Bone marrow (tissue), 2 donors: ENCODE data around the gene GAS6.
"Not testable (repeated sequence)": the region's sequence is repeated elsewhere in the genome, so short reads cannot be mapped to it uniquely, and the experiment has no call there.

ENCODE experiments used
- DNase-seq, 2 donors: peaks; one replicate each; lab custom pipeline; 2025; lab: John Stamatoyannopoulos, UW

The GAS6 gene

DNA sequence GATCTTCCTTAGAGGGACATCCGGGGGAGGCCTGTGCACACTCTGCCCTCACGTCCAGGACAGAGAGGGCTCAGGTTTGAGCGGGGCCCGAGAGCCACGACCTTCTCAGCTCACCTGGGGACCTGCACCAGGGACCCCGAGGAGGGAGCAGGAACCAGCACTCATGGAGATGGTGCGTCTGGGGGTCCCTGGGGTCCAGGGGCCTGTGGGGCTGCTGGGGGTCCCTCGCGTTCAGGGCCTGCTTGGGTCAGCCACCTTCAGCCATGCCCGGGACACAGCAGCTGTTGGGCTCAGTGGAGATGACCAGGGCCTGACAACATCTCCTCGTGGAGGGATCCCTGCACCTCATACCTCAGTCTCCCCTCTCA, 57.8 kb downstream of the GAS6 start:
- no peak for DNase-seq

- DNase-seq, result no peak
These were observed 58.3 kb downstream of the GAS6 start for GRCh38 chr13:113805431-113806103.

GRCh38 chr13:113804703-113805430, 59.0 kb downstream of the GAS6 start:
- DNase-seq, result no peak

DNA sequence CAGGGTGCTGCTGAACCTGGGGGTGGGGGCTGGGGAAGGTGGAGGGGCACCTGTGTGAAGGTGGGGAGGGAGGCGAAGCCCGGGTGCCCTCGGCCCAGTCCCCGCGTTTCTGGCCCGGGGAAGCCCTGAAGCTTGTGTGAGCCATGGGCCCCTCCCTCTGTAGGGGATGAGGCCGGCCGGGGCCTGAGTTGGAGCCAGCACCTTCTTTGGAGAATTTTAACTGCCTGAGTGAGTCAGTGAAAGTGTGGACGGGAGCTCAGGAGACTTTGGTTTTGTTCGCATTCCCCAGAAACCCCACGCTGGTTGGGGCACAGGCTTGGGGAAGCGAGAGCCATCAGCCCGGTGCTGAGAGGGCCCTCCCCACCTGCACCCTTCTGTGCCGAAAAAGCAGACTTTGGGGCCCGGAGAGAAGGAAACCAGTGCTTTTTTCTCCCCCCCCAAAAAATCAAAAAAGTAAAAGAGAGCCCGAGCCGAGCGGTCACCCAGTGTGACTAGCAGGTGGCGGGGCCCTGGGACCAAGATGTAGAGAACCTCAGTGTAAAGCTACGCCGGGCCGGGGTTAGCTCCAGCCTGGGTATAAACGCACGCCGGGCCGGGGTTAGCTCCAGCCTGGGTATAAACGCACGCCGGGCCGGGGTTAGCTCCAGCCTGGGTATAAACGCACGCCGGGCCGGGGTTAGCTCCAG, 59.7 kb downstream of the GAS6 start:
- DNase-seq, result no peak

DNA sequence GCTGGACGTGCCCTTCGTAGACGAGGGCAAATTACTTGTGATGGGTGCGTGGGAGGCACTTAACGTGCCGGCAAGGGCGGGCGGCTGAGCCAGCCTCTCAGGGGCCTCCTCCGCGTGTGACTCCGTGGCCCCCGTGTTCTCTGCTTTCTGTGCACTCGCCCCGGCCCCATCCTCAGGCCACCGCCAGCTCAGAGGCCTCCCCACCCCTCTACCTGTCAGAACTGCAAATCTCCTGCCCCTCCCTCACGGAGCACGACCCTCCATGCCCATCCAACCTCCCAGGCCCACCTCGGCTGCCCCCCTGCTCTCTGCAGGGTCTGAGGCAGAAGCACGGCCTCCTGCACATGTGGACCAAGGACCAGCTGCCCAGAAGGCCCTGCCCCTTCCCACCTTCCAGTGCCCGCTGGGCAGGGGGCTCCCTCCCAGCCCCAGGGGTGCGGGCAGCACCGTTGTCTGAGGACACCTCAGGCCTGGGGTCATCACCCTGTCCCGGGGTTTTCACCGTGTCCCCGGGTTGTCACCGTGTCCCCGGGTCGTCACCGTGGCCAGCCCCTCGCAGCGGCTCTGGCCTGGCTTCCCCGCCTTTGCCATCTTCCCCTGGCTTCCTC, 60.4 kb downstream of the GAS6 start:
- DNase-seq, result no peak

- DNase-seq, result no peak
These were observed 61.1 kb downstream of the GAS6 start for GRCh38 chr13:113802761-113803160.

DNA sequence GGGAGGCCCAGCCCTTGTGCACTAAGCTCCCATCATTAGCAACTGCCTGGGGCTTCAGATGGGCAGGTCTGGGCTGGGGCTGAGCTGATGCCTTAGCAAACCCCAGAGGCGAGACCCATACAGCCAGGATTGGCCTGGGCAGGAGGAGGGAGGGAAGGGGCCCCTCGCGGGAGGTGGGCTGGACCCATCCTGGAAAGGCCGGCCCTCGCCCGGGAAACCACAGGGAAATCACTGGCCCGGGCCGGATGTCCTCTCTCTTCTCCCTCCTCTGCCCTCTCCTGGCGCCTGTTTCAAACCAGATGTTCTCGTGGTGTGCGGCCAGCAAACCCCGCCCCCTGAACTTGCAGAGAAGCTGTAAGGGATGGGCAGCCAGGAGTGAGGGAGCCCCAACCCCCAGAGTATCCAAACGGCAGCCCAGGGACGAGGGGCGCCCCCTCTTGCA, 61.8 kb downstream of the GAS6 start:
- DNase-seq, result no peak

GRCh38 chr13:113801289-113801961, 62.5 kb downstream of the GAS6 start:
- no peak for DNase-seq

- DNase-seq, result no peak
These were observed 63.3 kb downstream of the GAS6 start for GRCh38 chr13:113800576-113800926.

DNA sequence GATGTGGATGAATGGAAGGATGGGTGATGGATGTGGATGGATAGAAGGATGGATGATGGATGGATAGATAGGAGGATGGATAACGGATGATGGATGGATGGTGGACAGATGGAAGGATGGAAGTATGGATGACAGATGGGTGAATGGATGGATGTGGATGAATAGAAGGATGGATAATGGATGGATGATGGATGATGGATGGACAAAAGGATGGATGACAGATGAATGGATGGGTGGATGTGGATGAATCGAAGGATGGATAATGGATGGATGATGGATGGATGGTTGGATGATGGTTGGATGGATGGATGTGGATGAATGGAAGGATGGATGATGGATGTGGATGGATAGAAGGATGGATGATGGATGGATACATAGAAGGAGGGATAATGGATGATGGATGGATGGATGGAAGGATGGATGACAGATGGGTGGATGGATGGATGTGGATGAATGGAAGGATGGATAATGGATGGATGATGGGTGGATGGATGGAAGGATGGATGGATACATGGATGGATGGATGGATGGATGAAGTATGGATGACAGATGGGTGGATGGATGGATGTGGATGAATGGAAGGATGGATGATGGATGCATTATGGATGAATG, 65.6 kb downstream of the GAS6 start:
- no peak for DNase-seq

GRCh38 chr13:113796964-113797676, 66.8 kb downstream of the GAS6 start:
- no peak for DNase-seq

DNA sequence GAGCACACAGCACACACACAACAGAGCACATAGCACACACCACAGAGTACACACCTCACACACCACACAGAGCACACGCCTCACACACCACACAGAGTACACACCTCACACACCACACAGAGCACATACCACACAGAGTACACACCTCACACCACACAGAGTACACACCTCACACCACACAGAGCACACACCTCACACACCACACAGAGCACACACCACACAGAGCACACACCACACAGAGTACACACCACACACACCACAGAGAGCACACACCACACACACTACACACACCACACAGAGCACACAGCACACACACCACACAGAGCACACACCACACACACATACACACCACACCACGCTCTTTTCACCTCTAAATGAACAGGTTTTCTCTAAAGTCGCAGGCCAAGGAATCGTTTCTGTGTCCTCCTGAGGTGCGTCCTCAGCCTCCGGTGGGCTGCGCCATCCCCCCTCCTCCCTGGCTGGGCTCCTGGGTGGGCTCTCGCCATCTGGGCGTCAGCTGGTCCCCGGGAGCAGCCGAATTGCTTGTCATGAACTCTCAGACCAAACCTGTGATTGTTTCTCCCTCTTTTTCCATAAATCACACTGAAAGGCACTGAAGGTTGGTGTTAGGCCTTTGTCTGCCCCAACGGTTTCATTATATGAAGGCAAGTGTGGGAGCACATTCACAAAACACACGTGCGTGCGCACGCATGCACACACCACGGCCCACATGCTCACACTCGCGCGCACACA, 67.5 kb downstream of the GAS6 start:
- no peak for DNase-seq

- DNase-seq, result not testable (repeated sequence)
These were observed 68.5 kb downstream of the GAS6 start for GRCh38 chr13:113795362-113795761.

DNA sequence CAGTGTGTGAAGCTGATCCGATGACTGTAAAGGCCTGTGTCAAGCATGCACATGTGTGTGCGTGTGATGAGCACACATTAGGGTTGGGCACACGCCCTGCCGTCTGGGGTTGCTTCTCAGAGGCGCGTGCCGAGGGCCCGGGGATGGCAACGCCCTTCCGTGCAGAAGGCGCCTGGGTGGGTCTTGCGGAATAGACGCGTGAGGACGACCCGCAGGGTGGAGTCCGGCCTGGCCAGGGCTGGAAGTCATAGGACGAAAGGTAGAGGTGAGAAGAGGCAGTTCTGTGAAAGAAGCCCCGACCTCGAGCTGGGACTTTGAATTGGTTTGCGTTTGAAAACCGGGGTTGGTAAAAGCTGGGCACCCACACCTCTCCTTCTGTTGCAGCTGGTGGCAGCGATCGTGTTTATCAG, 69.1 kb downstream of the GAS6 start:
- DNase-seq, result no peak

GRCh38 chr13:113794086-113794485, 69.8 kb downstream of the GAS6 start:
- no peak for DNase-seq

- DNase-seq, result no peak
These were observed 70.2 kb downstream of the GAS6 start for GRCh38 chr13:113793718-113794085.

- no peak for DNase-seq
These were observed 70.8 kb downstream of the GAS6 start for GRCh38 chr13:113792886-113793717.

DNA sequence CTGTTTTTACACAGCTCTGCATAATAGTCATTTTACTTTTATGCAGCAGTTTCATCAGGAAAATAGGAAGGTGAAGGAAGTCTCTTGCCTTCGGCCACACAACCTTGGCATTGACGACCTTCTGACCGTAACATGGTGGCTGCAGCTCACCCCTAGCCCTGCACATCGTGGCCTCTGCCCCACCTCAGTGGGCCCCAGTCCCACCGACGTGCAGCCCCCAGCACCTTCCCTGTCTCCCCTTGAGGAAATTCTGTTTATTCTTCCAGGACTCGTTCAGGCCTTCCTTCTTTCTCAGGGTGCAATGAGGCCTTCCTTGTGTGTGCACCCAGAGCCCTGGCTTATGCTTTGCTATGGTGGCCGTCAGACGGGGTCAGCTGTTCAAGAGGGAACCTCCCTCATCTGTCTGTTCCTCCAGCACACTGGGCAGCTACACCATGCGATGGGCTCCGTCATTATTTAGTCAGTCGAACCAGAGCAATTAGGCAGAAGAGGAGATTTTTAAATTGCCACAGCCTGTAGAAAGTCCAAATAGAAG, 71.6 kb downstream of the GAS6 start:
- no peak for DNase-seq

DNA sequence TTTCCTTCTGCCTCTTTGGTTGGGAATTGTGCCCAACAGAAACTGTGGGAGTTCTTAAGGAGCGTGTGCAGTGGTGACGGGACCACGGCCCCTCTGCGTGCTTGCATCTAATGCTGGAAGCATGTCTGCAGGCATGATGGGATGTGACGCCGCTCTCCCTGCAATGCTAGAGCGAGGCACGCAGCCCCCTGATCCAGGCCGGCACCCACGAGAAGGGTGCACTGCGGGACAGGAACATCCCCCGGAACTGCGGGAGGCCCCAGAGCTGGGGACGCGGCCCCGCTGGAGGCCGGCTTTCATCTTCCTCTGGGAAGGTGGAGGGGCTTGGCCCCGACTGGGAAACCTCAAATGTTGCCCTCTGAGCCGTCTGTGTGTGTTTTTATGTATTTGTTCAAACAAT, 72.1 kb downstream of the GAS6 start:
- no peak for DNase-seq
